ENCODE data around the gene DBX2. TPM values are rescaled to one million over a fixed set of nuclear protein-coding genes. Genes with fewer than 3 reads are reported as not detected.
"Not testable (repeated sequence)": the region's sequence is repeated elsewhere in the genome, so short reads cannot be mapped to it uniquely, and the experiment has no call there.

Gene DBX2
- total RNA-seq, 4 donors from 2014 or later = not detected

- no peak overlapping the region for H3K27ac ChIP-seq
- H3K27me3 ChIP-seq = no peaks in the 10 kb centered on the region
- TF ChIP-seq EP300 (IDR thresholded peaks at IDR 0.05) = no peak
- TF ChIP-seq POLR2A (IDR thresholded peaks at IDR 0.05) = no peak
- TF ChIP-seq CTCF (IDR thresholded peaks at IDR 0.05) = no peak
- no peaks in the 10 kb centered on the region for H3K9me3 ChIP-seq
- H3K36me3 ChIP-seq = no peaks in the 10 kb centered on the region
- DNase-seq (ENCODE audit: low spot score in 2 of 2) = no peak
- 91 to 96% methylated on average over 3 of the region's 3 CpGs for WGBS, 2 donors
- H3K4me1 ChIP-seq = no peaks in the 10 kb centered on the region
- H3K4me3 ChIP-seq = no peak overlapping the region
Observed at GRCh38 chr12:45012749-45013148, 38.1 kb downstream of the DBX2 start.

DNA sequence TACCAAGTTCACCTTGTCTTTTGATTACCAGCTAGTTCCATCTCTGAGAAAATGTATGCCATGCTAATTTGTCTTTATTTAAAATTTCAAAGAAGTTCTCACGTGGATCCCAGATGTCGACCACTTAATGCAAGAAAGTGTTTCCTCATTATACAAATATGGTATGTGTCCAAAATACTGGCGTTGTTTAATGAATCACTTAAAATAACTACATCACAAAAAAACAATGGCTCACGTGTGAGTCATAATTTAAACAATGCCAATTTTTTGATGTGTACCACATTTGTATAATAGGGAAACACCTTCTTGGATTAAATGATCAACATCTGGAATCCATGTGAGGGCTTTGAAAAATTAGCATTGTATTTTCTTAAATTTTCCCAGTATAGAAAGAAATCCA lies 40.8 kb downstream of the DBX2 start:
- TF ChIP-seq EP300 (IDR thresholded peaks at IDR 0.05) (no peak), POLR2A (IDR thresholded peaks at IDR 0.05) (no peak), CTCF (IDR thresholded peaks at IDR 0.05) (no peak)
- no peaks in the 10 kb centered on the region for H3K4me1 ChIP-seq
- no peak for DNase-seq (ENCODE audit: low spot score in 2 of 2)
- H3K36me3 ChIP-seq = no peaks in the 10 kb centered on the region
- H3K27me3 ChIP-seq = no peaks in the 10 kb centered on the region
- 38 to 57% methylated on average over 4 of the region's 4 CpGs for WGBS, 2 donors
- no peak overlapping the region for H3K27ac ChIP-seq
- no peak overlapping the region for H3K4me3 ChIP-seq
- no peaks in the 10 kb centered on the region for H3K9me3 ChIP-seq

GRCh38 chr12:45008211-45008610 lies 42.7 kb downstream of the DBX2 start:
- Histone ChIP-seq H3K27me3 (no peaks in the 10 kb centered on the region), H3K9me3 (no peaks in the 10 kb centered on the region), H3K27ac (no peak overlapping the region), H3K4me1 (no peaks in the 10 kb centered on the region), H3K4me3 (no peak overlapping the region), H3K36me3 (no peaks in the 10 kb centered on the region)
- DNase-seq (ENCODE audit: low spot score in 2 of 2) = no peak
- no peak for TF ChIP-seq EP300 (IDR thresholded peaks at IDR 0.05)
- TF ChIP-seq CTCF (IDR thresholded peaks at IDR 0.05) = no peak
- no peak for TF ChIP-seq POLR2A (IDR thresholded peaks at IDR 0.05)

- DNase-seq (ENCODE audit: low spot score in 2 of 2) = no peak
- H3K4me3 ChIP-seq = no peak overlapping the region
- TF ChIP-seq POLR2A (IDR thresholded peaks at IDR 0.05) = no peak
- peaks cover 0 to 6% (median 0%) of the 10 kb centered on the region in 4 donors for H3K9me3 ChIP-seq
- H3K27ac ChIP-seq = no peak overlapping the region
- no peaks in the 10 kb centered on the region for H3K4me1 ChIP-seq
- no peaks in the 10 kb centered on the region for H3K27me3 ChIP-seq
- H3K36me3 ChIP-seq = no peaks in the 10 kb centered on the region
Observed at GRCh38 chr12:44999355-44999754, 51.5 kb downstream of the DBX2 start.

DNA sequence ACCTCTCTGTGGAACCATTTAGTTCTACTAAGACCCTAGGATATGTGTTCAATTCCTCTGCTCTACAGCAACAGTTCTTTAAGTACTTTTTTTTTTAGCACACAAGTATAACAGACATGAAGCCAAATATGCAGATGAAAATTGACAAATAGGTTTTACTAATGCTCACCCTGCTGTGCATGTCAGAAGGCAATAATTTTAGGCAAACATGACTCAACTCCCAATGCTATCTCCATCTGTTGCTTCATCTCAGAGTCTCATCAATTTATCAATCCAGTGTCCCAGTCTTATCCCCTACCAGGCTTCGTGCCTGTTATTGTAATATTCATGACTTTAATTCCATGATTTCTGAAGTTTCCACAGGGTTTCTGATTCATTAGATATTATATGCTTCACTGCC lies 57.7 kb downstream of the DBX2 start:
- no peak for TF ChIP-seq POLR2A (IDR thresholded peaks at IDR 0.05)
- no peak for TF ChIP-seq CTCF (IDR thresholded peaks at IDR 0.05)
- WGBS, 2 donors = 50 to 68% methylated on average over 1 of the region's 1 CpG
- Histone ChIP-seq H3K27ac (no peak overlapping the region), H3K4me1 (no peaks in the 10 kb centered on the region), H3K27me3 (no peaks in the 10 kb centered on the region), H3K36me3 (no peaks in the 10 kb centered on the region), H3K4me3 (no peak overlapping the region), H3K9me3 (peaks cover 0 to 6% (median 0%) of the 10 kb centered on the region in 4 donors)
- no peak for DNase-seq (ENCODE audit: low spot score in 2 of 2)

DNA sequence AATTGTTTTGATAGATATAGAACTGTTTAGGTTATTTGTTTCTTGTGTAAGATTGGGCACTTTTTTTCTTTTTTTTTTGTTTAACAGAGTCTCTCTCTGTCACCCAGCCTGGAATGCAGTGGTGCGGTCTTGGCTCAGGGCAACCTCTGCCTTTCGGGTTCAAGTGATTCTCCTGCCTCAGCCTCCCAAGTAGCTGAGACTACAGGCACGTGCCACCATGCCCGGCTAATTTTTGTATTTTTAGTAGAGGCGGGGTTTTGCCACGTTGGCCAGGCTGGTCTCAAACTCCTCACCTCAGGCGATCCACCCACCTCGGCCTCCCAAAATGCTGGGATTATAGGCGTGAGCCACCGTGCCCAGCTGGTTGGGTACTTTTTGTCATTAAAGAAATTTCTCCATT lies 66.0 kb downstream of the DBX2 start:
- H3K9me3 ChIP-seq; H3K27me3 ChIP-seq; H3K27ac ChIP-seq; H3K4me1 ChIP-seq; H3K4me3 ChIP-seq; H3K36me3 ChIP-seq; DNase-seq (ENCODE audit: low spot score in 2 of 2): not testable (repeated sequence)
- WGBS, 2 donors = 90 to 97% methylated on average over 10 of the region's 10 CpGs
